Lung microvascular endothelial cell (primary cell): ENCODE data around the gene THBS3. TPM values are rescaled to one million over a fixed set of nuclear protein-coding genes. Genes with fewer than 3 reads are reported as not detected.
"Not testable (repeated sequence)": the region's sequence is repeated elsewhere in the genome, so short reads cannot be mapped to it uniquely, and the experiment has no call there.

ENCODE experiments used
- DNase-seq, 2 donors: peaks; one replicate each; pipeline versions ENCODE4 v3.0.0 to v3.0.0-alpha.2; 2010; ENCODE audit warnings: low read depth in 2 of 2
- total RNA-seq: library from RNA; depleted of rRNA; stranded (reverse); fragments of >200 nt; gene quantifications from 2 replicates; pipeline ENCODE4 v1.2.1, GENCODE V29; 2014

The THBS3 gene
- total RNA-seq, 1 donor from 2014 or later: 7.9 TPM

DNA sequence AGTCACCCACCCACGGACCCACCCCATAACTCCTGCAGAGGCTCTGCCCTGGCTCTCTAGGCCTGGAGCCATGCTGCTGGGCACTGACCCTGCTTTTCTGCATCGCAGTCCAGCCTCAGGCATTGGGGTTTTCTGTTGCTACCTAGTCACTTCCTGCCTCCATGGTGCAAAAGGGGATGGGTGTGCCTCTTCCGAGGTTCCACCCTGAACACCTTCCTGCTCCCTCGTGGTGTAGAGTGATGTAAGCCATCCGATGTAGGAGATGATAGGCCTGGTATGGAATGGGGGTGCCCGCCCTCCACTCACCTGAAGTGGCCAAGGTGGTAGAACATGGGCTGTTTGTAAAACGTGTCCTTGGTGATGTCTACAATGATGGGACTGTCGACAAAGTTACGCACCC, 27.7 kb upstream of the THBS3 start:
- not testable (repeated sequence) for DNase-seq

DNA sequence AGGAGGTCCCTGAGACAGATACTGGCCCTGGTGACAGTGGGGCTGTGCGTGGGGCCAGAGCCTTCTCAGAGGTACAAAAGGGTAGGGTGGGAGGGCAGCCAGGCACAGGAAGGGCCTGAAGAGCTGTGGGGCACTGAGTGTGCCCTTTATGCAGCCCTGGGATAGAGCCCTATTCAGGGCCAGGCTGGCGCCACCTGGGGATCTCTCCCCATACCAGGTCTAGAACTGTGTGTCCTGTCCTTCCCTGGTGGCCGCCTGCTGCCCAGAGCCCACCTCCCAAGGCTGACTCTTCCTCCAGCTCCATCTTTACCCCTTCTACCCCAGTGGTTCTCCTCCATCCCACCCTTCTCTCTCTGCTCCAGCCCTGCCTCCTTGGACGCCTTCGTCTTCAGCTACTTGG, 25.8 kb upstream of the THBS3 start:
- DNase-seq: not testable (repeated sequence)

DNA sequence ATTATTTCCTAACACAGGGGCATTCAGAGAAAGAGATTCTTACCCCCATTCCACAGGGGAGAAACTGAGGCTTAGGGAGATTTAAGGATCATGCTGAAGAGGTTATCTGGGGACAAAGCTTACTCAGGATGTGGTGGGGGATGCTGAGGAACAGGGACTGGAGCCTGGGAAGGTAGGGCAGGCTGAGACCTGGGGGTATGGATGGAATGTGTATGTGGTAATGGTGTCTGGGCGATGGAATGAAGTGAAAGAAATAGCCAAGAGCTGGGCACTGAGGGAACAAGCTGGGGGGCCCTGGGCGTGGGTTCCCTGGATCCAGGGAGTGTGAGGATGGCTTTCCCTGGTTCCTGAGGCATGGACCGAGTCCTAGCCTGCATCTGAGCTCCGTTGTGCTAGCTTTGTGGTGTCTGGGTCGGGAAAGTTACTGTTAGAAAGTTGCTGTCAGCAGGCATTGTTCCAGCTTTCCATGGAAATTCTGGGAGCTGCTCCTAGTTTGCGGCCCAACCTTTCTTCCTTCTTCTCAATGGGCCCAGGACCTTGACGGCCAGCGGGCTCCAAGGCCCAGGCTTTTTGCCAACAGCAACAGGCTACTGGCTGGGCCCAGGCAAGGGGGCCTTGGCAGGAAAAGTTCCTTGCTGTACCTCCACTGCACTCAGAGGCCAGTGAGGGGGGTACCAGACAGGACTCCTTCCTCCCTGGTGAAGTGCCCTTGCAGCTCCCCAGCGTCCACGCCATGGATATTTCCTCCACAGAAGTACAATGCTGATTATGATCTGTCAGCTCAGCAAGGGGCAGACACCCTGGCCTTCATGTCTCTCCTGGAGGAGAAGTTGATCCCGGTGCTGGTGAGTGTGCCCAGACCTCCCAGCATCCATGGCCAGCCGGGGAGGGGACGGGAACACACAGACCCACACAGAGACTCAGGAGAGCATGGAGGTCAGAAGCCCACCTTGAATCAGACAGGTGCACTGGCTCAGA, 24.6 kb upstream of the THBS3 start:
- peak; percentile 21 to 71 for DNase-seq

DNA sequence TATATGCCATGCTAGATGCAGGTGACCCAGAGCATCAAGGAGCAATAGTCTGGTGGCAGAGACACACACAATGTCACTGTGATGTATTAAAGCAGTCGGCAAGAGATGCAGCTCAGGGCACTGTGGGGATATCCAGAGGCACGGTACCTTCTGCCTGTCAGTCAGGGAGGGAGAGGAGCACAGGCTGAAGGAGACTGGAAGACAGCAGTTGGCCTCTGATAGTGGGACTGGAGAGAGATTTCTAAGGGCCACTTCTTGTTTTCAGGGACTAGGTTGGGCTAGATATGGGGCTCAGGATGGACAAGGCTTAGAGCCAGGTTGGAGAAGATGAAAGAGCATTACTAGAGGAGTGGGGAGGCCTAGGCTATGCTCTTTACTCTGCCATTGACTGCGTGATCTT, 23.6 kb upstream of the THBS3 start:
- DNase-seq: not testable (repeated sequence)

DNA sequence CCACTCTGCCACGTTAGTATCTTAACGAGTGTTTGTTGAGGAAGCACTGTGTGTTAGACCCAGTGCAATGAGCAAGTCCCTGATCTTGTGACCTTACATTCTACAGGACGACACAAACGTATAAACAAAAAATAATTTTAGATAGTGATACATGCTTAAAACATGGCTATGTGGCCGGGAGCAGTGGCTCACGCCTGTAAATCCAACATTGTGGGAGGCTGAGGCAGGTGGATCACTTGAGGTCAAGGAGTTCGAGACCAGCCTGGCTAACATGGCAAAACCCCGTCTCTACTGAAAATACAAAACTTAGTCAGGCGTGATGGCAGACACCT, 20.4 kb upstream of the THBS3 start:
- DNase-seq: no peak

DNA sequence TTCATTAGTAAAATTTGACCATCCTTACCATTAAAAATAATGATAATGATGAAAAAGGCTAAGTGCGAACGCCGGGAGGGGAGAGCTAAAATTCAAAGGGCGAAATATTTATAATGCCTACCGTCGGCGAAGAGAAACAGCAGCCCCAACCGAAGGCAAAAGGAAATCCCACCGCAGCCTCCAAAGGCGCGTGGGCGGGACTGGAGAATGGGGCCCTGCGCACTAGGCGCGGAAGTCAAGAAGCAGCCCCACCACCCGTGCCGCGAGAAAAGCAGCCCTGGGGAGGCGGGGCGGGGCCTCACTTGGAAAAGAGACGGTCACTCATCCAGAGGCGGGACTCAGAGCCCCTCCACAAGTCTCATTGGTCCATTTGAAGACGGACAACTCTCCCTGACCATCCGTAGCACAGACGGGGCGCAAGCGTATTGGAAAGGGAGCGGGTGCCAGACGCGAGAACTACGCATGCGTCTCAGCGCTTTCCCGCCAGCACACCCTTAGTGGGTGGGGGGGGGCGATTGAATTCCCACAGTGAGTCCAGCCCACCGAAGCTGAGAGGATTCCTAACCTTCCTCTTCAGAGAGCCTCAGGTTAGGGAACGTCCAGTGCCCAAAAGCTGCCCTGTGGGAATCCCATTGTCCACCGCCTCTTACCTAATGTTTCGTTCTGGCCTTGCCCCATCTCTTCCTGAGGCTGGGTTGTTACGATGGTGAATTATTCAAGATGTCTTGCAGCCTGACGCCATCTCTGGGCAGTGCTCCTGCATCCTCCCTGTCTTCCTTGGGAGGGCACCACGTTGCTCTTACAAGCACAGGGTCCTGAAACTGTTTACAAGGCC, 19.8 kb upstream of the THBS3 start:
- DNase-seq: peak; percentile 98 to 99

DNA sequence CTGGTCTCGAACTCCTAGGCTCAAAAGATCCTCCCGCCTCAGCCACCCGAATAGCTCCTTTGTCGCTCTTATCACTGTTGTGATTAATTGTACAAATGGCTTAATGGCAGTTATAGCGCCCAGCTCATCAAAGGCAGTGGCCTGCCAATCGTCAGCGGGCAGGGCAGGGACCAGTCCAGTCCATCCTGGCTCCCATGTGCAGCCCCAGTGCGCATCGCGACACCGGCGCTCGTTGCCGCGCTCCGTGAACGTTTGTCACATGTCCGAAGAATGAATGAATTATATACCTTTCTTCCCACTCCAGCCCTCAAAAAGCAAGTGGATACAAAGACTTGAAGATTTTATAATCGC, 19.2 kb upstream of the THBS3 start:
- DNase-seq: peak; percentile 70 to 85

DNA sequence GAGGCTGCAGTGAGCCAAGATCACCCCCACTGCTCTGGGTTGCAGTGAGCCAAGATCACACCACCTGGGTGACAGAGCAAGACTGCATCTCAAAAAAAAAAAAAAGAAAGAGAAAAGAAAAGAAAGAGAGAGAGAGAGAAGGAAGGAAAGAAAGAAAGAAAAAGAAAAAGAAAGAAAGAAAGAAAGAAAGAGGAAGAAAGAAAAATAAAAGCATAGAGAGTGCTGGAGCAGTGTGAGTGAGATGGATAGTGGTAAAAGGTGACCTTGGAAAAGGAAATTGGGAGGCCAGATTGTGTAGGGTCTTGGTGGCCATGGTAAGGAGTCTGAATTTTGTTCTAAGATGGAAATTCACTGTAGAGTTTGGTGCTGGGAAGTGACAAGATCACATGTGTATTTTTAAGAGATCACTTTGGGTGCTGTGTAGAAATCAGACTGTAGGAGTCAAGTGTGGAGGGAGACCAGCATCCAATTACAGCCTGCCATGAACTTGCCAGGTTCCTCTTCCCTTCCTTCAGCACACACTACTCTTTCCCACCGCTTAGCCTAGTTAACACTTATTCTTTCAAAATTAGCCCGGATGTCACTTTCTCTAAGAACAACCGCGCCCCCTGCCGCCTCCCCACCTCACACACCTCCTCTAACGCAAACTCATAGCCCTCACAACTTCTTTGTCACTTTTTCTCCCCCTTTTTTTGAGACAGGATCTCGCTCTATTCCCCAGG, 18.7 kb upstream of the THBS3 start:
- DNase-seq: peak; percentile 87

DNA sequence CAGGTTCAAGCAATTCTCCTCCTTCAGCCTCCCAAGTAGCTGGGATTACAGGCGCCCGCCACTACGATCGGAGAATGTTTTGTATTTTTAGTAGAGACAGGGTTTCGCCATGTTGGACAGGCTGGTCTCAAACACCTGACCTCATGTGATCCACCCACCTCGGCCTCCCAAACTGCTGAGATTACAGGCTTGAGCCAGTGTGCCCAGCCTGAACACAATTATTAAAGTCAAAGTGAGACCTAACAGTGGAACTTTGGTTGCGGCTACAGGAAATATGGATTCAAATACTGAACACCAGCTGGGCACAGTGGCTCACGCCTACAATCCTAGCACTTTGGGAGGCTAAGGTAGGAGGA, 17.7 kb upstream of the THBS3 start:
- DNase-seq: not testable (repeated sequence)

DNA sequence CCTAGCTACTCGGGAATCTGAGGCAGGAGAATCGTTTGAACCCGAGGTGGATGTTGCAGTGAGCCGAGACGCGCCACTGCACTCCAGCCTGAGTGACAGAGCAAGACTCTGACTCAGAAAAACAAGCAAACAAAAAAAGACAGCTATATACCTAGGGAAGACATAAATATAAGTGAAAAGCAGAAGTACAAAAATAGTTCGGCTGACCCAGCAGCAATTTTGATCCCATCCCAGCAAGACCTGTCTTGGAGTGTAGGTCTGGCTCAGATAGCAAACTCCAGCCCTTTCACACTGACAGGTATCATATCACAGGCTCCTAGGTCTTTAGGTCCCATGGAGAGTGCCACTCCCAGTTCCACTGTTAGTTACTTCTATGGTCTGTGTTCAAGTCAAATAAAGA, 15.3 kb upstream of the THBS3 start:
- no peak for DNase-seq

DNA sequence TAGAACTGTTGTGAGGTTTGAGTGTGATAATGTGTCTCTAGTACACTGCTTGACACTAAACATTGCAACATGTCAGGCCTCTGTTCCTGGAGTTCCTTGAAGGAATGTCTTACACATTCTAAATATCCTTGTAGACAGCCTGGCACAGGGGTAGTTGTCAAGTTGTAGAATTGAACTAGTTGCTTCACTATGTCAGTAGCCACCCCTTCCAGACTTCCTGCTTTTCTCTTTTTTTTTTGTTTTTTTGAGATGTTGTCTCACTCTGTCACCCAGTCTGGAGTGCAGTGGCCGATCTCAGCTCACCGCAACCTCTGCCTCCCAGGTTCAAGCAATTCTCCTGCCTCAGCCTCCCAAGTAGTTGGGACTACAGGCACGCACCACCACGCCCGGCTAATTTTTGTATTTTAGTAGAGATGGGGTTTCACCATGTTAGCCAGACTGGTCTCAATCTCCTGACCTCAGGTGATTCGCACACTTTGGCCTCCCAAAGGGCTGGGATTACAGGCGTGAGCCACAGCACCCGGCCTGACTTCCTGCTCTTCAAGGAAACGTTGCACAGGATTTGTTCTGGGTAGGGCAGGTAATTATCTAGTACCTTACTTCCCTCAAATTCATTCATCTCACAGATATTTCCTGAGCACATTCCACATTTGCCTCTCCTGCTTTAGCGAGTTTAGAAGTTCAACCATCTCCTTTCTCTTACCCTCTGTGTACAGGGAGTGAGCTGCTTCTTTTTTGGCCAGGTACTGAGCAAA, 12.7 kb upstream of the THBS3 start:
- DNase-seq: not testable (repeated sequence)

DNA sequence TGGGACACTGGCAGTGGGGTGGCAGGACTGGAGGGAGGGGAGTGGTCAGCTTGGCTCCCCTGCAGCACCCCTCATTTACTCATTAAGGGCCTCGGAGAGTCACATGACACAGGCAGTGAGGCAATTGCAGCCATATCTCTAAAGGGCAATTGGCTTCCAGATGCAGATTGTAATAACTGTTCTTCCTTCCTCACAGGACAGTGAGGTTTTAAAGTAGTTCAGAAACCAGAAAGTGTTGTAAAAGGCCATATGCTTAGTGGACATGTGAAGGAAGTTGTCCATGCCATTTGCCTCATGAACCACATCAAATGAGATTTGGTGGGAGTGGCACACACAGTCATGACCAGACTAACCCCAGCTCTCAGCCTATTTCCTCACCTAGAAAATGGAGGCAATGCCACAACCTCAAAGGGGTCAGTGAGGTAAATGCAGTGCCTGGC, 11.9 kb upstream of the THBS3 start:
- no peak for DNase-seq

DNA sequence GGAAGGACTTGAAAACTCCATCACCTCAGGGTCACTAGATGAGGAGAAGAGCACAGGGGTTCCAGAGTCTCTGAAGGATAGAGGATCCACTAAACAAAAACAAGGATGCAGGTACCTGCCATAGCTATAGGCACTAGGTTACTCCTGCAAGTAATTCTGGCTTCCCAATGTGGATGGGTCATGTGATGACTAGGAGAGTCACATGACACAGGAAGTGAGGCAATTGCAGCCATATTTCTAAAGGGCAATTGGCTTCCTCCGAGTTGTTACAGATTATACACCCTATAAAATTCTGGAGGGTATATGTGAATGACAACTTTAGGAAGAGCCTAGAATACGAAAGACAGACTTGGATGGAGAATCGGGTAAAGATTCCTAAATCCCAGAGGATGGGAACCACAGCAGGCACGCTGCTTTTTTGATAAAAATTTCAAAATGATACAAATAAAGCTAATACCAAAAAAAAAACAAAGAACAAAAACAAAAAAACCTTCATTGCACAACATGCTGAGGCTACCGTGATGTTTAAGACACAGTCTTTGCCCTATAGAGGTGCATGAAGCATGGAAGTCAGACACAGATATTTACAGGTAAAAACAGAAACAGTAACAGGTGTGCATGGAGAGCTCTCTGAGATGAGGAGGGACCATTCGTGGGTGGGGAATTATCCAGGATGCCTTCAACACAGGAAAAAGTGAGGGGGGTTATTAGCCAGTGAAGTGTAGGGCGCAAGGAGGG, 11.3 kb upstream of the THBS3 start:
- DNase-seq: peak; percentile 64 to 71

DNA sequence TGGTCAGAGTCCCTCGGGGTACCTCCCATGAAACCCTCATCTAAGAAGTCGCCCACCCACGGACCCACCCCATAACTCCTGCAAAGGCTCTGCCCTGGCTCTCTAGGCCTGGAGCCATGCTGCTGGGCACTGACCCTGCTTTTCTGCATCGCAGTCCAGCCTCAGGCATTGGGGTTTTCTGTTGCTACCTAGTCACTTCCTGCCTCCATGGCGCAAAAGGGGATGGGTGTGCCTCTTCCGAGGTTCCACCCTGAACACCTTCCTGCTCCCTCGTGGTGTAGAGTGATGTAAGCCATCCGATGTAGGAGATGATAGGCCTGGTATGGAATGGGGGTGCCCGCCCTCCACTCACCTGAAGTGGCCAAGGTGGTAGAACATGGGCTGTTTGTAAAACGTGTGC, 7.0 kb upstream of the THBS3 start:
- DNase-seq: not testable (repeated sequence)

DNA sequence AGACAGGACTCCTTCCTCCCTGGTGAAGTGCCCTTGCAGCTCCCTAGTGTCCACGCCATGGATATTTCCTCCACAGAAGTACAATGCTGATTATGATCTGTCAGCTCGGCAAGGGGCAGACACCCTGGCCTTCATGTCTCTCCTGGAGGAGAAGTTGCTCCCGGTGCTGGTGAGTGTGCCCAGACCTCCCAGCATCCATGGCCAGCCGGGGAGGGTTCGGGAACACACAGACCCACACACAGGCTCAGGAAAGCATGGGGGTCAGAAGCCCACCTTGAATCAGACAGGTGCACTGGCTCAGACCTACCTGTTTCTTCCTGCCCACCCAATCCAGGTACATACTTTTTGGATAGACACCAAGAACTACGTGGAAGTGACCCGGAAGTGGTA, 4.3 kb upstream of the THBS3 start:
- not testable (repeated sequence) for DNase-seq

DNA sequence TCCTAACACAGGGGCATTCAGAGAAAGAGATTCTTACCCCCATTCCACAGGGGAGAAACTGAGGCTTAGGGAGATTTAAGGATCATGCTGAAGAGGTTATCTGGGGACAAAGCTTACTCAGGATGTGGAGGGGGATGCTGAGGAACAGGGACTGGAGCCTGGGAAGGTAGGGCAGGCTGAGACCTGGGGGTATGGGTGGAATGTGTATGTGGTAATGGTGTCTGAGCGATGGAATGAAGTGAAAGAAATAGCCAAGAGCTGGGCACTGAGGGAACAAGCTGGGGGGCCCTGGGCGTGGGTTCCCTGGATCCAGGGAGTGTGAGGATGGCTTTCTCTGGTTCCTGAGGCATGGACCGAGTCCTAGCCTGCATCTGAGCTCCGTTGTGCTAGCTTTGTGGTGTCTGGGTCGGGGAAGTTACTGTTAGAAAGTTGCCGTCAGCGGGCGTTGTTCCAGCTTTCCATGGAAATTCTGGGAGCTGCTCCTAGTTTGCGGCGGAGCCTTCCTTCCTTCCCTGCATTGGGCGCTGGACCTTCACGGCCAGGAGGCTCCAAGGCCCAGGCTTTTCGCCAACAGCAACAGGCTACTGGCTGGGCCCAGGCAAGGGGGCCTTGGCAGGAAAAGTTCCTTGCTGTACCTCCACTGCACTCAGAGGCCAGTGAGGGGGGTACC, 3.8 kb upstream of the THBS3 start:
- DNase-seq: peak; percentile 48 to 88

DNA sequence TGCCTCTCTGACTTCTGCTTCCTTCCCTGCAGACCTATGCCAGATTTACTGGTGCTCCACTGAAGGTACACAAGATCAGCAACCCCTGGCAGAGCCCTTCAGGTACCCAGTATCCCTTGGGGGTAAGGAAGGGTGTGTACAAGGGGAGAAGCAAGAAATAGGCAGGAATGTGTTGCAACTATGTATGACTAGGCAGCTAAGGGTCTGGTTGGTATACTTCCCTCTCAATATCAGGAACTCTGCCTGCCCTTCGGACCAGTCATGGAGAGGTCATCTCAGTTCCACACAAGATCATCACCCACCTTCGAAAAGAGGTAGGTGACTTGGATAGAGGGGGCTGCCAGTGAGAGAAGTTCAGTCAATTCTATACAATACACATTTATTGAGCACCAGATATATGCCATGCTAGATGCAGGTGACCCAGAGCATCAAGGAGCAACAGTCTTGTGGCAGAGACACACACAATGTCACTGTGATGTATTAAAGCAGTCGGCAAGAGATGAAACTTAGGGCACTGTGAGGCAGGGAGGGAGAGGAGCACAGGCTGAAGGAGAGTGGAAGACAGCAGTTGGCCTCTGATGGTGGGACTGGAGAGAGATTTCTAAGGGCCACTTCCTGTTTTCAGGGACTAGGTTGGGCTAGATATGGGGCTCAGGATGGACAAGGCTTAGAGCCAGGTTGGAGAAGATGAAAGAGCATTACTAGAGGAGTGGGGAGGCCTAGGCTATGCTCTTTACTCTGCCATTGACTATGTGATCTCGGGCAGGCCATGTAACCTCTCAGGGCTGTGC, 2.8 kb upstream of the THBS3 start:
- no peak for DNase-seq

DNA sequence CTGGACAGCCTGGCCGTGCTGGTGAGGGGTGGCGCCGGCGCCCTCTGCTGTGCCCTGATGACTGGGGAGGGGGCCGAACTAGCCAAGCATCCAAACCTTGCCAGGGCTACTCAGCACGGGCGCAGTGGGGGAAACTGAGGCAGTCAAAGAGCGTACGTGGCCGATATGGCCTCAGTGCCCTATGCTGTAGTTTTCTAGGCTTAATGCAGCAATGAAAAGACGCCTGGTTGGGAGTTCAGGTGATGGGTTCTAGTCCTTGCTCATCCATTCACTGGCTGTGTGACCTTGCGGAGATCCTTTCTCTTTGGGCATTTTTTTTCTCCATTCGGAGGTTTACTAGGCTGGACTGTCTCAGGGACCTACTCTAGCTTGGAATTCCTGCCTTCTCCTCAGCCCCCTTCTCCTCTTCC, 1.6 kb upstream of the THBS3 start:
- no peak for DNase-seq
